ENCODE measurements around the gene GRM7. TPM values are rescaled to one million over a fixed set of nuclear protein-coding genes. Genes with fewer than 3 reads are reported as not detected.

Gene GRM7
- total and polyA plus RNA-seq, 9 of the 15 experiments (the other 6 are each of a cell fraction or from before 2014, with no cell fraction given) = not detected

GRCh38 chr3:7280318-7280717, 419.4 kb downstream of the GRM7 start:
- TF ChIP-seq TSHZ1 (CRISPR knock-in tag; IDR thresholded peaks at IDR 0.05) (no peak), MAFF (IDR thresholded peaks at IDR 0.05; ENCODE audit: low read length) (peak; percentile 11; the same call in 1 of the 2 replicates)
- Histone ChIP-seq H3K27ac (ENCODE audit: extremely low read depth, low read depth, low read length) (no peak overlapping the region), H3K4me3 (no peak overlapping the region), H3K36me3 (ENCODE audit: control insufficient read depth, insufficient read depth, low read length) (no peaks in the 10 kb centered on the region), H2AFZ (ENCODE audit: low read depth, low read length) (no peak overlapping the region), H3K4me2 (ENCODE audit: insufficient read depth, low read length) (no peak overlapping the region), H3K9ac (ENCODE audit: insufficient read depth in 1 of 2, low read depth in 2 of 2, low read length in 2 of 2) (no peak overlapping the region), H4K20me1 (replicated peaks; ENCODE audit: control insufficient read depth, insufficient read depth, low read length) (no peaks in the 10 kb centered on the region), H3K4me1 (replicated peaks in 1 of 2; ENCODE audit: control insufficient read depth in 2 of 2, insufficient read depth in 2 of 2, low read length in 2 of 2) (no peaks in the 10 kb centered on the region), H3K9me1 (ENCODE audit: control insufficient read depth, insufficient read depth, low read length) (no peaks in the 10 kb centered on the region), H3K79me2 (ENCODE audit: control insufficient read depth, insufficient read depth, low read length) (no peaks in the 10 kb centered on the region), H3K27me3 (ENCODE audit: control insufficient read depth in 2 of 2, insufficient read depth in 2 of 2, low read length in 2 of 2) (no peaks in the 10 kb centered on the region), H3K9me3 (replicated peaks; ENCODE audit: control insufficient read depth, insufficient read depth, low read depth, low read length) (no peaks in the 10 kb centered on the region; the same call in 1 of the 2 replicates)
- FAIRE-seq (no peak), DNase-seq (ENCODE audit: extremely low read depth in 1 of 4, low spot score in 3 of 4) (no peak), ATAC-seq (no peak)
- BruUV-seq (replicated peaks) = no TSS peak
- 1% methylated on average over 4 of the region's 4 CpGs for WGBS (ENCODE audit: insufficient coverage, low coverage, missing lambda C conversion rate)
- POLR2A ChIA-PET = no interaction called here
- CTCF ChIA-PET (ENCODE audit: low intra/inter-chr PET ratio) = no interaction called here
- in situ Hi-C loops (cut with MboI) = no loop called here
- intact Hi-C loops (cut with micrococcal nuclease) = no loop called here

GRCh38 chr3:7282988-7283387, 422.1 kb downstream of the GRM7 start:
- H3K4me2 ChIP-seq (ENCODE audit: insufficient read depth, low read length) = no peak overlapping the region
- H2AFZ ChIP-seq (ENCODE audit: low read depth, low read length) = no peak overlapping the region
- ChIA-PET POLR2A (no interaction called here), CTCF (ENCODE audit: low intra/inter-chr PET ratio) (no interaction called here)
- intact Hi-C loops (cut with micrococcal nuclease) (no loop called here), in situ Hi-C loops (cut with MboI) (no loop called here)
- no peak overlapping the region for H3K4me3 ChIP-seq
- WGBS (ENCODE audit: insufficient coverage, low coverage, missing lambda C conversion rate) = 3% methylated on average over 4 of the region's 4 CpGs
- H3K9me3 ChIP-seq (replicated peaks; ENCODE audit: control insufficient read depth, insufficient read depth, low read depth, low read length) = no peaks in the 10 kb centered on the region; the same call in 1 of the 2 replicates
- no TSS peak for BruUV-seq (replicated peaks)
- no peak overlapping the region for H3K27ac ChIP-seq (ENCODE audit: extremely low read depth, low read depth, low read length)
- H3K27me3 ChIP-seq (ENCODE audit: control insufficient read depth in 2 of 2, insufficient read depth in 2 of 2, low read length in 2 of 2) = no peaks in the 10 kb centered on the region
- no peaks in the 10 kb centered on the region for H3K36me3 ChIP-seq (ENCODE audit: control insufficient read depth, insufficient read depth, low read length)
- no peaks in the 10 kb centered on the region for H4K20me1 ChIP-seq (replicated peaks; ENCODE audit: control insufficient read depth, insufficient read depth, low read length)
- DNase-seq (ENCODE audit: extremely low read depth in 1 of 4, low spot score in 3 of 4) (no peak), FAIRE-seq (no peak), ATAC-seq (no peak)
- H3K4me1 ChIP-seq (replicated peaks in 1 of 2; ENCODE audit: control insufficient read depth in 2 of 2, insufficient read depth in 2 of 2, low read length in 2 of 2) = no peaks in the 10 kb centered on the region
- H3K79me2 ChIP-seq (ENCODE audit: control insufficient read depth, insufficient read depth, low read length) = no peaks in the 10 kb centered on the region
- no peak overlapping the region for H3K9ac ChIP-seq (ENCODE audit: insufficient read depth in 1 of 2, low read depth in 2 of 2, low read length in 2 of 2)
- no peaks in the 10 kb centered on the region for H3K9me1 ChIP-seq (ENCODE audit: control insufficient read depth, insufficient read depth, low read length)
- no peak for TF ChIP-seq HMG20B (CRISPR knock-in tag; IDR thresholded peaks at IDR 0.05)
- no peak for TF ChIP-seq CREB5 (CRISPR knock-in tag; IDR thresholded peaks at IDR 0.05)
- TF ChIP-seq GATAD2A (IDR thresholded peaks at IDR 0.05) = no peak
- no peak for TF ChIP-seq IFI16 (CRISPR knock-in tag; IDR thresholded peaks at IDR 0.05)
- no peak for TF ChIP-seq MAX (CRISPR knock-in tag; IDR thresholded peaks at IDR 0.05)
- no peak for TF ChIP-seq POLR2G (IDR thresholded peaks at IDR 0.05; ENCODE audit: low read depth, low read length)
- TF ChIP-seq ZBTB1 (CRISPR knock-in tag; IDR thresholded peaks at IDR 0.05; ENCODE audit: borderline replicate concordance, low read depth) = no peak
- no peak for TF ChIP-seq MTA1 (IDR thresholded peaks at IDR 0.05; ENCODE audit: borderline replicate concordance)
- TF ChIP-seq MBD2 (IDR thresholded peaks at IDR 0.05; ENCODE audit: borderline replicate concordance, low read depth) = no peak
- no peak for TF ChIP-seq FOS (IDR thresholded peaks at IDR 0.05; ENCODE audit: extremely low read depth, insufficient read length)

Measured in K562 (cell line).